Upper lobe of left lung (tissue), 4 donors: Measurements from ENCODE around the gene FAM161A.

Source experiments
- EP300 ChIP-seq, 4 donors: sonication (generic); formaldehyde crosslinking; IDR thresholded peaks; one replicate each; pipeline ENCODE4 v1.5.1; 2017; ENCODE audit warnings: antibody characterized with exemption in 4 of 4, control low read depth in 2 of 4
- POLR2A ChIP-seq, 4 donors: fragments of 450-650 bp; IDR thresholded peaks; one replicate each; pipeline ENCODE4 v1.5.1; 2016 to 2017; ENCODE audit warnings: antibody characterized with exemption in 4 of 4, mild to moderate bottlenecking in 2 of 4
- POLR2AphosphoS5 ChIP-seq, 2 donors: sonication (generic); formaldehyde crosslinking; IDR thresholded peaks; one replicate each; pipeline ENCODE4 v1.5.1; 2017; ENCODE audit warnings: antibody characterized with exemption in 2 of 2
- TF ChIP-seq, protein P1 (sequence below), 6 experiments: fragments of 450-650 bp in 4 of 6; fragments of 200-600 bp in 2 of 6; sonication (generic) in 2 of 6; IDR thresholded peaks; one replicate each; pipeline ENCODE4 v1.5.1; 2016 to 2019; ENCODE audit warnings: antibody characterized with exemption in 6 of 6

DNA sequence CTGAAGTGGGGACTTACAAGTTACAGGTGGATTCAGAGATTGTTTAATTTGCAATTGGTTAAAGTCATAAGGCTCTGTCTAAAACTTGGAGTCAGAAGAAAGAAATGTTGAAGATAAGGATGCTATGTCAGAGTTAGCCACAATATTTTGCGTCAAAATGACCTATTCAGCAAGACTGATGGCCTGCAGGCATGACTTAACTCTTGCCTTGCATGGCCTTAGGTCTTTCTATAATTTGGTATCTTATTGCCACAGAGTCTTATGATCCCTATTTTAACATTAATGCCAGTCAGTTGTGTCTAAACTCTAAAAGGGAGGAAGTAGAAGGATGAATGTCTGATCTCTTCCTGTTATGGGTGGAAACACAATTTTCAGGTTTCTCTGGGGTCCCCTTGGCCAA lies 46.4 kb upstream of the FAM161A start:
- no peak for TF ChIP-seq POLR2AphosphoS5 (IDR thresholded peaks at IDR 0.05)
- TF ChIP-seq, protein P1, sequence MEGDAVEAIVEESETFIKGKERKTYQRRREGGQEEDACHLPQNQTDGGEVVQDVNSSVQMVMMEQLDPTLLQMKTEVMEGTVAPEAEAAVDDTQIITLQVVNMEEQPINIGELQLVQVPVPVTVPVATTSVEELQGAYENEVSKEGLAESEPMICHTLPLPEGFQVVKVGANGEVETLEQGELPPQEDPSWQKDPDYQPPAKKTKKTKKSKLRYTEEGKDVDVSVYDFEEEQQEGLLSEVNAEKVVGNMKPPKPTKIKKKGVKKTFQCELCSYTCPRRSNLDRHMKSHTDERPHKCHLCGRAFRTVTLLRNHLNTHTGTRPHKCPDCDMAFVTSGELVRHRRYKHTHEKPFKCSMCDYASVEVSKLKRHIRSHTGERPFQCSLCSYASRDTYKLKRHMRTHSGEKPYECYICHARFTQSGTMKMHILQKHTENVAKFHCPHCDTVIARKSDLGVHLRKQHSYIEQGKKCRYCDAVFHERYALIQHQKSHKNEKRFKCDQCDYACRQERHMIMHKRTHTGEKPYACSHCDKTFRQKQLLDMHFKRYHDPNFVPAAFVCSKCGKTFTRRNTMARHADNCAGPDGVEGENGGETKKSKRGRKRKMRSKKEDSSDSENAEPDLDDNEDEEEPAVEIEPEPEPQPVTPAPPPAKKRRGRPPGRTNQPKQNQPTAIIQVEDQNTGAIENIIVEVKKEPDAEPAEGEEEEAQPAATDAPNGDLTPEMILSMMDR (IDR thresholded peaks at IDR 0.05) = no peak
- TF ChIP-seq EP300 (IDR thresholded peaks at IDR 0.05) = no peak
- TF ChIP-seq POLR2A (IDR thresholded peaks at IDR 0.05) = no peak
